H9 (cell line): ENCODE data around the gene ADGRG2. TPM values are rescaled to one million over a fixed set of nuclear protein-coding genes. Genes with fewer than 3 reads are reported as not detected.

Source experiments
- DNase-seq: peaks from one replicate; pipeline ENCODE4 v3.0.0-alpha.2; 2017
- H2AFZ ChIP-seq: one replicate; pipeline ENCODE4 v1.6.1; 2013; ENCODE audit warnings: mild to moderate bottlenecking, low read length, control low read depth, moderate library complexity
- H2AK5ac ChIP-seq: 2 replicates; pipeline ENCODE4 v1.6.1; 2013; ENCODE audit warnings: low read length, control low read depth, mixed read lengths; ENCODE audit not compliant: insufficient read length
- H2BK120ac ChIP-seq: one replicate; pipeline ENCODE4 v1.6.1; 2013; ENCODE audit warnings: low read depth, mild to moderate bottlenecking, low read length, control low read depth, inconsistent platforms; ENCODE audit not compliant: poor library complexity, severe bottlenecking
- H2BK12ac ChIP-seq: 2 replicates; pipeline ENCODE4 v1.6.1; 2013; ENCODE audit warnings: low read length, control low read depth, mixed read lengths, low read depth; ENCODE audit not compliant: insufficient read length
- H2BK15ac ChIP-seq: 2 replicates; pipeline ENCODE4 v1.6.1; 2013; ENCODE audit warnings: low read depth, low read length, control low read depth
- H2BK20ac ChIP-seq: one replicate; pipeline ENCODE4 v1.6.1; 2013; ENCODE audit warnings: low read depth, mild to moderate bottlenecking, low read length, control low read depth, inconsistent platforms; ENCODE audit not compliant: poor library complexity, severe bottlenecking
- H2BK5ac ChIP-seq: 2 replicates; pipeline ENCODE4 v1.6.1; 2013; ENCODE audit warnings: low read length, control low read depth, mixed read lengths; ENCODE audit not compliant: insufficient read length
- H3K14ac ChIP-seq: 2 replicates; pipeline ENCODE4 v1.6.1; 2013; ENCODE audit warnings: low read length, control low read depth; ENCODE audit not compliant: insufficient read depth
- H3K18ac ChIP-seq: 2 replicates; pipeline ENCODE4 v1.6.1; 2013; ENCODE audit warnings: low read depth, mild to moderate bottlenecking, mixed read lengths, low read length, control low read depth; ENCODE audit not compliant: insufficient read length
- H3K23ac ChIP-seq: 2 replicates; pipeline ENCODE4 v1.6.1; 2013; ENCODE audit warnings: low read length, control low read depth, mixed read lengths, low read depth; ENCODE audit not compliant: insufficient read length
- H3K23me2 ChIP-seq: 2 replicates; pipeline ENCODE4 v1.6.1; 2013; ENCODE audit warnings: low read depth, mild to moderate bottlenecking, mixed read lengths, low read length, control low read depth; ENCODE audit not compliant: insufficient read length, poor library complexity, severe bottlenecking
- H3K27ac ChIP-seq: 2 replicates; pipeline ENCODE4 v1.5.1; 2013; ENCODE audit warnings: low read length, control low read depth, mixed read lengths, low read depth; ENCODE audit not compliant: insufficient read length
- H3K27me3 ChIP-seq: 2 replicates; pipeline ENCODE4 v1.6.1; 2013; ENCODE audit warnings: low read length, control low read depth, inconsistent platforms; ENCODE audit not compliant: insufficient read depth
- H3K4ac ChIP-seq: 2 replicates; pipeline ENCODE4 v1.6.1; 2013; ENCODE audit warnings: low read depth, mild to moderate bottlenecking, control low read depth, inconsistent platforms, low read length, moderate library complexity
- H3K4me1 ChIP-seq: 2 replicates; pipeline ENCODE4 v1.6.1; 2013; ENCODE audit warnings: low read length, control low read depth, inconsistent platforms; ENCODE audit not compliant: insufficient read depth
- H3K4me2 ChIP-seq: 2 replicates; pipeline ENCODE4 v1.6.1; 2013; ENCODE audit warnings: low read length, control low read depth, mixed read lengths; ENCODE audit not compliant: insufficient read length, insufficient read depth
- H3K56ac ChIP-seq: 2 replicates; pipeline ENCODE4 v1.6.1; 2013; ENCODE audit warnings: low read depth, mild to moderate bottlenecking, mixed read lengths, low read length, control low read depth; ENCODE audit not compliant: insufficient read length
- H3K79me1 ChIP-seq: 2 replicates; pipeline ENCODE4 v1.6.1; 2013; ENCODE audit warnings: low read depth, mild to moderate bottlenecking, moderate library complexity, low read length, control low read depth, inconsistent platforms; ENCODE audit not compliant: insufficient read depth, poor library complexity, severe bottlenecking
- H3K79me2 ChIP-seq: 2 replicates; pipeline ENCODE4 v1.6.1; 2013; ENCODE audit warnings: low read length, control low read depth, inconsistent platforms; ENCODE audit not compliant: insufficient read depth
- H3K9ac ChIP-seq: 2 replicates; pipeline ENCODE4 v1.6.1; 2013; ENCODE audit warnings: low read length, control low read depth, mixed read lengths; ENCODE audit not compliant: insufficient read length; ENCODE audit errors: extremely low read depth
- H3K9me3 ChIP-seq: one replicate; pipeline ENCODE4 v1.6.1; 2013; ENCODE audit warnings: low read depth, low read length, inconsistent platforms; ENCODE audit not compliant: control insufficient read depth
- H3T11ph ChIP-seq: one replicate; pipeline ENCODE4 v1.6.1; 2013; ENCODE audit warnings: mild to moderate bottlenecking, low read length, control low read depth, inconsistent platforms
- H4K20me1 ChIP-seq: one replicate; pipeline ENCODE4 v1.6.1; 2013; ENCODE audit not compliant: control insufficient read depth, insufficient read length, insufficient read depth
- H4K5ac ChIP-seq: 2 replicates; pipeline ENCODE4 v1.6.1; 2013; ENCODE audit warnings: low read depth, mild to moderate bottlenecking, mixed read lengths, low read length, control low read depth; ENCODE audit not compliant: insufficient read length
- H4K8ac ChIP-seq: replicated peaks from 2 replicates; pipeline ENCODE4 v1.6.1; 2013; ENCODE audit warnings: low read length, control low read depth, mixed read lengths, low read depth; ENCODE audit not compliant: insufficient read length
- H4K91ac ChIP-seq: 2 replicates; pipeline ENCODE4 v1.6.1; 2013; ENCODE audit warnings: low read depth, mild to moderate bottlenecking, moderate library complexity, mixed read lengths, low read length, control low read depth; ENCODE audit not compliant: insufficient read length
- H3K27ac Mint-ChIP-seq, 3 experiments: 2 replicates in 2 of 3; 3 replicates in 1 of 3; pipeline ENCODE4 v1.8.0; 2020 to 2021; ENCODE audit warnings: mixed read lengths in 3 of 3, mild to moderate bottlenecking in 1 of 3, moderate library complexity in 1 of 3
- H3K27me3 Mint-ChIP-seq: 2 replicates; pipeline ENCODE4 v1.8.0; 2021; ENCODE audit warnings: low read depth, mild to moderate bottlenecking, moderate library complexity, mixed read lengths
- H3K36me3 Mint-ChIP-seq, 3 experiments: 2 replicates in 2 of 3; 3 replicates in 1 of 3; pipeline ENCODE4 v1.8.0; 2020 to 2021; ENCODE audit warnings: low read depth in 3 of 3, mixed read lengths in 3 of 3; ENCODE audit not compliant: insufficient read depth in 1 of 3
- H3K4me1 Mint-ChIP-seq, 2 experiments: 2 replicates each; pipeline ENCODE4 v1.8.0; 2020; ENCODE audit warnings: mixed read lengths in 2 of 2
- H3K4me3 Mint-ChIP-seq, 2 experiments: 2 replicates in 1 of 2; 3 replicates in 1 of 2; pipeline ENCODE4 v1.8.0; 2020 to 2021; ENCODE audit warnings: mild to moderate bottlenecking in 2 of 2, mixed read lengths in 2 of 2, moderate library complexity in 1 of 2
- H3K9me3 Mint-ChIP-seq, 2 experiments: 2 replicates in 1 of 2; 3 replicates in 1 of 2; pipeline ENCODE4 v1.8.0; 2020; ENCODE audit warnings: mild to moderate bottlenecking in 2 of 2, mixed read lengths in 2 of 2, moderate library complexity in 1 of 2
- WGBS: extraction: QIAGEN DNeasy Blood & Tissue Kit; methylation state at CpG from one replicate; pipeline ENCODE4 v1.1.7; 2013; ENCODE audit warnings: missing lambda C conversion rate, low lambda C conversion rate, mixed read lengths; ENCODE audit not compliant: insufficient read length; ENCODE audit errors: extremely low coverage; 5-methylcytosine and 5-hydroxymethylcytosine counted together
- total RNA-seq: library from RNA; stranded (reverse); gene quantifications from 2 replicates; pipeline ENCODE4 v1.2.1, GENCODE V29; 2021
- TF ChIP-seq, protein P1 (sequence below): fragments of 200-600 bp; sonication (generic); conservative IDR thresholded peaks from 3 replicates; pipeline ENCODE4 v1.8.0; 2021; ENCODE audit warnings: antibody characterized with exemption, mild to moderate bottlenecking

Gene ADGRG2
- total RNA-seq, 1 experiment from 2014 or later: 6.8 TPM

DNA sequence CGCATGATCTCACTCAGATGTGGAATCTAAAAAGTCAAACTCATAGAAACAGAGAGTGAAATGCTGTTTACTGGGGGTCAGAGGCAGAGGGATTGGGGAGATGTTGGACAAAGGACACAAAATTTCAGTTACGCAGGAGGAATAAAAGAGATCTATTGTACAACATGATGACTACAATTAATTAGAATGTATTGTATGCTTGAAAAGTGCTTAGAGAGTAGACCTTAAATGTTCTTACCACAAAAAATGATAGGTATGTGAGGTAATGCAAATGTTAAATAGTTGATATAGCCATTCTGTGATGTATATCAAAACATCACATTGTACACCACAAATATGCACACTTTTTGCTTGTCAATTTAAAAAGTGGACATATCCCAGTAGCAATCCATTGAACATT lies 102.3 kb downstream of the ADGRG2 start:
- Histone ChIP-seq H2BK5ac (no peak overlapping the region), H3K27ac (no peak overlapping the region), H4K5ac (no peak overlapping the region), H3K9ac (no peak overlapping the region), H3K23me2 (no peaks in the 10 kb centered on the region), H3K56ac (no peak overlapping the region), H2BK20ac (no peak overlapping the region), H3K18ac (no peak overlapping the region), H2BK12ac (no peak overlapping the region), H3T11ph (no peak overlapping the region), H2AFZ (no peak overlapping the region), H2BK120ac (no peak overlapping the region), H3K79me2 (no peaks in the 10 kb centered on the region), H3K4me2 (no peak overlapping the region), H3K79me1 (no peaks in the 10 kb centered on the region), H3K4ac (no peak overlapping the region), H3K23ac (no peak overlapping the region), H4K20me1 (no peaks in the 10 kb centered on the region), H2AK5ac (no peak overlapping the region), H3K27me3 (no peaks in the 10 kb centered on the region), H3K14ac (no peak overlapping the region), H4K8ac (no peak overlapping the region), H3K9me3 (peaks cover 5% of the 10 kb centered on the region), H3K4me1 (no peaks in the 10 kb centered on the region), H2BK15ac (no peak overlapping the region), H4K91ac (no peak overlapping the region)
- Mint-ChIP-seq H3K27ac (no peak overlapping the region), H3K4me3 (no peak overlapping the region), H3K9me3 (peaks cover 62 to 67% of the 10 kb centered on the region in 2 experiments), H3K36me3 (peaks cover 11 to 17% (median 11%) of the 10 kb centered on the region in 3 experiments; a peak in 6 of 7 replicates), H3K27me3 (peaks cover 1% of the 10 kb centered on the region; the same call in 1 of the 2 replicates), H3K4me1 (no peaks in the 10 kb centered on the region)
- no peak for DNase-seq
- no CpG with 5 or more reads among the region's 2 CpGs for WGBS
- TF ChIP-seq, protein P1, sequence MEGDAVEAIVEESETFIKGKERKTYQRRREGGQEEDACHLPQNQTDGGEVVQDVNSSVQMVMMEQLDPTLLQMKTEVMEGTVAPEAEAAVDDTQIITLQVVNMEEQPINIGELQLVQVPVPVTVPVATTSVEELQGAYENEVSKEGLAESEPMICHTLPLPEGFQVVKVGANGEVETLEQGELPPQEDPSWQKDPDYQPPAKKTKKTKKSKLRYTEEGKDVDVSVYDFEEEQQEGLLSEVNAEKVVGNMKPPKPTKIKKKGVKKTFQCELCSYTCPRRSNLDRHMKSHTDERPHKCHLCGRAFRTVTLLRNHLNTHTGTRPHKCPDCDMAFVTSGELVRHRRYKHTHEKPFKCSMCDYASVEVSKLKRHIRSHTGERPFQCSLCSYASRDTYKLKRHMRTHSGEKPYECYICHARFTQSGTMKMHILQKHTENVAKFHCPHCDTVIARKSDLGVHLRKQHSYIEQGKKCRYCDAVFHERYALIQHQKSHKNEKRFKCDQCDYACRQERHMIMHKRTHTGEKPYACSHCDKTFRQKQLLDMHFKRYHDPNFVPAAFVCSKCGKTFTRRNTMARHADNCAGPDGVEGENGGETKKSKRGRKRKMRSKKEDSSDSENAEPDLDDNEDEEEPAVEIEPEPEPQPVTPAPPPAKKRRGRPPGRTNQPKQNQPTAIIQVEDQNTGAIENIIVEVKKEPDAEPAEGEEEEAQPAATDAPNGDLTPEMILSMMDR: no peak
